Upper lobe of left lung (tissue), 6 donors: Measurements from ENCODE around the gene BBC3. TPM values are rescaled to one million over a fixed set of nuclear protein-coding genes. Genes with fewer than 3 reads are reported as not detected.

Source experiments
- ATAC-seq, 2 donors: fragments of 200-7000 bp; cut with Tn5 transposase; one replicate each; pipeline ENCODE4 v1.9.1; 2022; ENCODE audit warnings: mild to moderate bottlenecking in 2 of 2, moderate library complexity in 2 of 2; ENCODE audit not compliant: low FRiP score in 2 of 2
- DNase-seq, 2 donors: peaks; one replicate each; pipeline ENCODE4 v3.0.0-alpha.2; 2019 to 2020
- H3K27ac ChIP-seq, 4 donors: fragments of 200-600 bp; sonication (generic); one replicate each; pipeline ENCODE4 v1.5.1; 2016 to 2019
- H3K27me3 ChIP-seq, 4 donors: fragments of 200-600 bp; sonication (generic); one replicate each; pipeline ENCODE4 v1.5.1; 2017 to 2019
- H3K36me3 ChIP-seq, 4 donors: fragments of 200-600 bp; sonication (generic); one replicate each; pipeline ENCODE4 v1.5.1; 2016 to 2019
- H3K4me1 ChIP-seq, 4 donors: fragments of 200-600 bp; sonication (generic); one replicate each; pipeline ENCODE4 v1.5.1; 2018 to 2019
- H3K4me3 ChIP-seq, 4 donors: fragments of 200-600 bp; sonication (generic); one replicate each; pipeline ENCODE4 v1.5.1; 2017 to 2019; ENCODE audit warnings: mild to moderate bottlenecking in 2 of 4, moderate library complexity in 1 of 4
- H3K9me3 ChIP-seq, 4 donors: fragments of 200-600 bp; sonication (generic); one replicate each; pipeline ENCODE4 v1.5.1; 2018 to 2019
- CTCF ChIP-seq, 6 experiments: fragments of 450-650 bp in 4 of 6; fragments of 200-600 bp in 2 of 6; sonication (generic) in 2 of 6; IDR thresholded peaks; one replicate each; pipeline ENCODE4 v1.5.1; 2016 to 2019; ENCODE audit warnings: antibody characterized with exemption in 6 of 6
- EP300 ChIP-seq, 4 donors: sonication (generic); formaldehyde crosslinking; IDR thresholded peaks; one replicate each; pipeline ENCODE4 v1.5.1; 2017; ENCODE audit warnings: antibody characterized with exemption in 4 of 4, control low read depth in 2 of 4
- POLR2A ChIP-seq, 4 donors: fragments of 450-650 bp; IDR thresholded peaks; one replicate each; pipeline ENCODE4 v1.5.1; 2016 to 2017; ENCODE audit warnings: antibody characterized with exemption in 4 of 4, mild to moderate bottlenecking in 2 of 4
- POLR2AphosphoS5 ChIP-seq, 2 donors: sonication (generic); formaldehyde crosslinking; IDR thresholded peaks; one replicate each; pipeline ENCODE4 v1.5.1; 2017; ENCODE audit warnings: antibody characterized with exemption in 2 of 2
- WGBS, 2 donors: methylation state at CpG; one replicate each; pipeline ENCODE4 v1.1.5; 2017 to 2018; 5-methylcytosine and 5-hydroxymethylcytosine counted together
- total RNA-seq, 6 donors: library from RNA; depleted of rRNA in 4 of 6; stranded (reverse); fragments of >200 nt in 4 of 6; gene quantifications; one replicate each; pipeline versions ENCODE4 v1.1.0 to v1.2.1, GENCODE V29; 2016 to 2021
- donor health status: DM: no; HTN: no; CAD: no; lungs with moderate emphysema.
- donor health status: DM: no; HTN: yes; CAD: no; lungs with severe emphysema.

Gene BBC3
- total RNA-seq, 6 donors from 2014 or later = 7.4 to 29.3 (median 15.9) TPM

- ATAC-seq (no peak), DNase-seq (no peak)
- Histone ChIP-seq H3K36me3 (no peaks in the 10 kb centered on the region), H3K4me3 (peak overlapping the region in 3 of 4 donors; percentile 32 to 38 (median 36)), H3K4me1 (peaks cover 31 to 42% (median 39%) of the 10 kb centered on the region in 4 donors), H3K27ac (no peak overlapping the region), H3K27me3 (peaks cover 0 to 11% (median 8%) of the 10 kb centered on the region in 4 donors), H3K9me3 (no peaks in the 10 kb centered on the region)
- TF ChIP-seq CTCF (IDR thresholded peaks at IDR 0.05) (no peak), EP300 (IDR thresholded peaks at IDR 0.05) (no peak)
- WGBS, 2 donors = 9 to 17% methylated on average over 11 to 12 of the region's 16 CpGs
Observed at GRCh38 chr19:47239152-47239551, 8.2 kb upstream of the BBC3 start.

- ATAC-seq = no peak
- Histone ChIP-seq H3K9me3 (no peaks in the 10 kb centered on the region), H3K27ac (no peak overlapping the region), H3K4me1 (peaks cover 32 to 43% (median 36%) of the 10 kb centered on the region in 4 donors), H3K4me3 (no peak overlapping the region), H3K36me3 (no peaks in the 10 kb centered on the region), H3K27me3 (peaks cover 0 to 11% (median 8%) of the 10 kb centered on the region in 4 donors)
- TF ChIP-seq EP300 (IDR thresholded peaks at IDR 0.05) (no peak), CTCF (IDR thresholded peaks at IDR 0.05) (no peak), POLR2A (IDR thresholded peaks at IDR 0.05) (no peak), POLR2AphosphoS5 (IDR thresholded peaks at IDR 0.05) (no peak)
- 90 to 93% methylated on average over 12 of the region's 12 CpGs for WGBS, 2 donors
- DNase-seq = no peak
Observed at GRCh38 chr19:47236072-47236675, 5.2 kb upstream of the BBC3 start.

- 45 to 46% methylated on average over 16 of the region's 16 CpGs for WGBS, 2 donors
- peak in 1 of 2 donors; percentile 44 for ATAC-seq
- no peaks in the 10 kb centered on the region for H3K9me3 ChIP-seq
- no peaks in the 10 kb centered on the region for H3K27me3 ChIP-seq
- no peak for DNase-seq
- peaks cover 27 to 51% (median 39%) of the 10 kb centered on the region in 4 donors for H3K4me1 ChIP-seq
- TF ChIP-seq POLR2A (IDR thresholded peaks at IDR 0.05) (no peak), POLR2AphosphoS5 (IDR thresholded peaks at IDR 0.05) (peak in 1 of 2 donors; percentile 6)
- peak overlapping the region in 1 of 4 donors; percentile 90 for H3K4me3 ChIP-seq
- H3K27ac ChIP-seq = peak overlapping the region; percentile 33 to 100 (median 68)
- H3K36me3 ChIP-seq = no peaks in the 10 kb centered on the region
Observed at GRCh38 chr19:47232422-47233211, 1.6 kb upstream of the BBC3 start.

- peak overlapping the region; percentile 68 to 100 (median 98) for H3K27ac ChIP-seq
- ATAC-seq = peak; percentile 71 to 74
- H3K4me3 ChIP-seq = peak overlapping the region in 3 of 4 donors; percentile 90 to 99 (median 99)
- 44 to 67% methylated on average over 4 to 7 of the region's 51 CpGs for WGBS, 2 donors
- no peaks in the 10 kb centered on the region for H3K27me3 ChIP-seq
- peak in 2 of 4 donors; percentile 15 to 62 for TF ChIP-seq POLR2A (IDR thresholded peaks at IDR 0.05)
- TF ChIP-seq POLR2AphosphoS5 (IDR thresholded peaks at IDR 0.05) = peak in 1 of 2 donors; percentile 82
- TF ChIP-seq CTCF (IDR thresholded peaks at IDR 0.05) = no peak
- peaks cover 39 to 63% (median 51%) of the 10 kb centered on the region in 4 donors for H3K4me1 ChIP-seq
- H3K36me3 ChIP-seq = no peaks in the 10 kb centered on the region
- H3K9me3 ChIP-seq = no peaks in the 10 kb centered on the region
- peak; percentile 95 to 99 for DNase-seq
Observed at GRCh38 chr19:47231215-47232054, 436 bp upstream of the BBC3 start.
